GM21619 (cell line): ENCODE measurements around the gene SORCS2.

ENCODE experiments used
- ATAC-seq: cut with Tn5 transposase; IDR thresholded peaks from one replicate; pipeline ENCODE4 v1.9.1; 2021; ENCODE audit not compliant: unreplicated experiment

Gene SORCS2

DNA sequence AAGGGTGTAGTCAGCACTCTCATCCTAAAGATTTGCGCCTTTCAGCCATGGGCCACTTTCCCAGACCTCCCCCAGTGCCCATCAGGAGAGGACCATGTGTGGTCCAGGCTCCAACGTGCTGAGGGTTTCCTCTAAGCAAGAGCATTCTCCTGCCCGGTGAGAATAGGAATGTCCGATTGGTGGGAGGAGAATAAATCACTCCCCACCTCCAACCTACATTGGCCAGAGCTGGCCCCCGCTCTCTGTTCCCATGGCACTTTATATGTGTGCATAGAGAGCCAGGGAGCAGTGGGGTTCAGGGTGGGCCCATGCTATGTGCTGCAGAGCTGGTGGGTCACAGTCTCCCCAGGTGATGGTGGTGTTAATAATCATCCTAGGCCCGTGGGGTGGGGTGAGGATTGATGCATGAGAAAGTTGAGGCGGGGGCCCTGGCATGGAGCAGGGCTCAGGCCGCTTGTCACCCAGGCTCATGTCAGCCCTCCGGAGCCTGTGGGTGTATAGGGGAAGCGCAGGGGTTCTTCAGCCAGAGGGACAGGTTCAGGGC is 6.8 kb upstream of the SORCS2 start:
- no peak for ATAC-seq

DNA sequence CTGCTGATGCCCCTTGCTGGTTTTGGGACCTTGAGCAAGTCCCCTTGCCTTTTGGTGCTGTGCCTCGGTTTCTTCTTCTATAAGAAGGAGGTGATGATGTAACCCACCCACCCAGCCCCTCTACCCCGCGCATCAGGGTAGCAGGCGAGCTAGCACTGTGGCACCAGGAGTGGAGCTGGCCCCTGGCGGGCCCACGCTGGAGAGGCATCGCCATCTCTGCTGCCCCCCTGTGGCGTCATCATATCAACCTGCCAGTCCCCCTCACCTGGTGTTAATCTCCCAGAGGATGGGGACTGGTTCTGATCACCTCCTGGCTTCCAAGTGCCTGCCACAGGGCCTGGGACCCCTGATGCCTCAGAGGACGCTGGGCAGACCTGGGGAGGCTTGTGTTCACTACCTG is 6.3 kb upstream of the SORCS2 start:
- ATAC-seq: no peak

DNA sequence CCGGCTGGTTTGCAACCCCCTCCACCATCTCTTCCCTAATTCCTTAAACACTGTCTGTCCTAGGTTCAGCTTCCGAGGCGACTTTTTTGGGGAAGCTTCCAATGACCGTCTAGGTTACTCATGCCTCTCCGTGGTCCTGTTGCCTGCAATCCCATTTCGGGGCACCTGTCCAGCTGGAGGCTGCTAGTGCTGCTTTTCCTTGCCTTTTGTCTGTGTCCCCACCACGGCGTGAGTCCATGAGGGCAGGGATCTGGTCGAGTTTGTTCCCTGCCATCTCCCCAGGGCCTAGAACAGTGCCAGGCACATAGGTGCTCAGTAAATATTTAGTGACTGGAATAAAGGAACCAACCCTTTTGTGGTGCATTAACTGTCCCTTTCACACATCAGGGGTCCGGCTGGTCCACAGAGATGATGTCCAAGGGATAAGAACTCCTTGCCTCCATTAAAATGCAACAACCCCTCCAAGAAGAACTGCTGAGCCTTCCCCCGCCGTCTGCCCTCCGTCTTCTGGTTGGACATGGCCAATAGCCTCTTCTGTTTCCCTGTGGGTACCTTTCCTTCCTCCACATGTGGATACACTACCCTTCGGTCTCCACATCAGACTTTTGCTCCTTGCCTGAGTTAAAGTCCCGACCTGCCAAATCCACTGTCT is 5.7 kb upstream of the SORCS2 start:
- no peak for ATAC-seq

DNA sequence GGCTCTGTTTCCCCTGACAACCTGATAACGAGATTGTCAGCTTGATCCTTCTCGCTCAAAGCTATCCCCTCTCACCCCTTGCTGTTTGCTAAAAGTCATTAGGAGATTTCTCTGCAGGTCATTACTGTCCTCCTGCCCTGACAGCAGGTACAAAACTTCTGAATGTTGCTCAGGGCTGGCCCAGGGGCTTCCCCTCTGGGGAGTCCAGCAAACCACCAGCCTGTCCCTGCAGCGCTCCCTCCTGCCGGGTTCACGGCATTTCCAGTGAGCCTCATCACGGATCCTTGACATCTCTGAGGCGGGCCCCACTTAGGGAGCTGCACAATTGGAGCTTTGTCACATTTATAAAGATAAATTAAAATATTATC is 5.2 kb upstream of the SORCS2 start:
- ATAC-seq: no peak

DNA sequence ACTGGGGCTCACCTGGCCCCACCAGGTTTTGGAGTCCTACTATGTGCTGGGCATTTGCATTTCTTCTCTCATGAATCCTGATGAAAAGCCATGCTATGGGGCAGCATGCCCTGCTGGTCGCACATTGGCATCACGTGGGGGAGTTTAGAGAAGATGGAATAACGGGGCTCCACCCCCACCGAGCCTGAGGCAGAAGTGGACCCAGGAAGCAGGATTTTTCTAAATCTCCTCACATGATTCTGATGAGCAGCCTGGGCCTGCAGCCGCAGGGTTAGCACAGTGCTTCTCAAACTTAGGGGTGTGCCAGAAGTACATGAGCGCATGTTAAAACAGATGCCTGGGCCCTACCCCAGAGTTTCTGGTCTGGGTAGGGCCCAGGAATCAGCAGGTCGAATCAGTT is 4.6 kb upstream of the SORCS2 start:
- ATAC-seq: no peak

DNA sequence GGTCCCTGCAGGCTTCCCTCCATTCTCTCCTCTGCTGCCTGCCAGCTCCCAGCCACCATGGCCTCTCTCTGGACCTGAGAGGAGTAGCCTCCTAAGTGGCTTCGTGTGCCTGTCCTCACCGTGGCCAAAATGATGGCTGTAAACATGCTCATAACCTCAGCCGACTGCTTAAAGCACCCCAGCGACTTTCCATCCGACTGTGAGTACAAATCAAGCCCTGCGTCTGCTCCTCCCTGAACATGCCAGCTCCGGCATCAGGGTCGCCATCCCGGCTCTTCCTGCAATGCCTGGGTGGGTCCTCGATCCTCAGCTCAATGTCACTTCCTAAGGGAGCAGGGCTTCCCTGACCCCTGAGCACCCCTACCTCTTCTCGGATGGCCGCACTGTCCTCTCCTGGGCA is 3.3 kb upstream of the SORCS2 start:
- ATAC-seq: no peak

DNA sequence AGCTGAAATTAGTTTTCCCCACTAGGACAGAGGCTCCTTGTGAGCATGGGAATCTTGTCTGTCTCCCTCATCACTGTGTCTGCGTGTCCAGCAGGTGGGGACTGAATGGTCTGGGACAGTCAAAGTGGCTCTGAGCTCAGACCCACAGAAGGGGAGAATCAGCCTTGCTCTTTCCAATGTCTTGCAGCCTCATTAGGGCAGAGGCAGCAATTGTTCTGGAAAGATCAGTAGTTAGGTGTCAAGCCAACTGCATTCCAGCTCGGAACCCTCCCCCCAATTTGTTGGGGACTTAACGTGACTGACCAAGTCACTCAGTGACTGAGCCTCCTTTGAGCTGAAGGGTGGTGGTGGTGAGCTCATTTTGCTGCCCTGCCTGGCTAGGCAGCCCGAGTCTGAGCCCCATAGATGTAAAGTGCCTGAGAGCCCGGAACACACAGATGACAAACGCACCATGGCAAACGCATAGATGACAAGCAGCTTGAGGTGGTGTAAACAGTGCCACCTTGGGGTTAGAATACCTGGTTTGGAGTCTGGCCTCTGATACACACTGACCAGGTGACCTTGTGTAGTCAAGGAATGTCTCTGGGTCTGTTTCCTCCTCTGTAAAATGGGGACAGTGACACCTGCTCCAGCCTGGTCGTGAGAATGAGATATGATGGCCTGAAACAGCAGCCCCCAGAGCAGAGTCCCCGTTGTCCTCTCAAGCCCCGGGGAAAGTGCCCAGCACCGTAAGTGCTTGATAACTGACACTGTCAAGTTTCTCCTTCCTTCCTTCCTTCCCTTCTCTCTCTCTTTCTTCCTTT is 2.7 kb upstream of the SORCS2 start:
- no peak for ATAC-seq

DNA sequence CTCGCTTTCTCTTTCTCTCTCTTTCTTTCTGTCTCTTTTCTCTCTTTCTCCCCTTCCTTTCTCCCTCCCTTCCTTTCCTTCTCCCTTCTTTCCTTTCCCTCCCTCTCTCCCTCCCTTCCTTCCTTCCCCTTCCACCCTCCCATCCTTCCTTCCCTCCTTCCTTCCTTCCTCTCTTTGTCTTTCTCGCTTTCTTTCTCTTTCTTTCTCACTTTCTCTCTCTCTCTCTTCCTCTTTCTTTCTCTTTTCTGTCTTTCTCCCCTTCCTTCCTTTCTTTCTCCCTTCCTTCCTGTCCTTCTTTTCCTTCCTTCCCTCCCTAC is 2.1 kb upstream of the SORCS2 start:
- ATAC-seq: no peak

DNA sequence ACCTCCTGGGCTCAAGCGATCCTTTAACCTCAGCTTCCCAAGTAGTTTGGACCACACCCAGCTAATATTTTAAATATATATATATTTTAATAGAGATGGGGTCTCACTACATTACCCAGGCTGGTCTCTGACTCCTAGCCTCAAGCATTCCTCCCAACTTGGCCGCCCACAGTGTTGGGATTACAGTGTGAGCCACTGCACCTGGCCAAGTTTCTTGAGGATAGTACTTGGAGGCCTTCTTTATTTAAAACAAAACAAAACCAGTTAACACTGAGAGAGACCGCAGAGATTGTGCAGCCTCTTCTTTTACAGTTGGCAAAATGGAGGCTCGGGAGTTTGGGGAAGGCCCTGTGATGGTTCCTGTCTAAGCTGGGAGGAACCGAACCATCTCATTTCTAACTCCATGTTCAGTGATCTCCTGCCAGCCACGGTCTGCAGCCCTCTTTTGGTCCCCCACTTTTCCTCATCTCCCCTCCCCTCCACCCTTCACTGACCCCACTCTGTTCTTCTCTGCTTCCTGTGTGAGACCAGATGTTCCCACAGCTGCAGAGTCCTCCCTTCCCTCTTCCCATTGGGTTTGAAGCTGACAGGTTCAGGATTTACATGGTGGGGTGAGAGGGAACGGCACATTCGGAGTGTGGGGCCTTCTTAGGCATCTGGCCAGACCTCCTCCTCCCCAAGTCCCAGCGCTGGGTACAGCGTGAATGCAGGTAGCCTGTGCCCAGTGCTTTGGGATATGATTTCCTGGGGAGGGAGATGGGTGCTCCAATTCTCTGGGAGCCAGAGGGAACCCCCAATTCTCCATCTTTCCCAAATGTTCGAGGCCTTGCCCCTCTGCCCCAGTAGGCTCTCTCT is 1.4 kb upstream of the SORCS2 start:
- ATAC-seq: no peak

DNA sequence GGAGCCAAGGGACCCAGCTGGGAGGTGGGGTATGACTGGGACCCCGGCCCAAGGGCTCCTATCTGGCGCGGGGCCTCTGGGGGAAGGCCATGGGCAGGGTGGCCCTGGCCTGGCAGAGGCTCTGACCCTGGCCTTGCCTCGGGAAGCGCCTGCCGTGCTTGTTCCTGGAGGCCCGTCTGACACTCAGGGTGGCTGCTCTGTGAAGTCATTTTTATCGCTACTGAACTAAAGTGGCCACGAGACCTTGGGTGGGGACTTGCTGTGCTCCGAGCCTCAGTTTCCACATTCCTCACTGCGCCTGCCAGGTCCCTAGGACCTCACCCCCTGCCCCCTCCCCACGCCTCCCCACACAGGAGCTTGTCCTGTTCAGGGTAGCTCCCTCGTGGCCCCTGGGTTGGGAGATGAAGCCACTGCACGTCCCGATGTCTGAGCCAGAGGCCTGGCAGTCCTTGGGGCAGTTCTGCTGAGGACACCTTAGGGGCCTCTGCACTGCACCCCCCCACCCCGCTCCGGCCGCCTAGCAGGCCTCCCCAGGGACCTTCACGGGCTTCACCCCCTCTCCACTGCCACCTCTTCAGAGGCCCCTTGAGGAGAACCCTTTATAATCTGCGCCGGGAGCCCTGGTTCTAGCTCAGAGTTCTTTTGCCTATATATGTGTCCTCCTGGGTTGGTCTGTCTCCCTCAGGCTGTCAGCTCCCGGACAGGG is 639 bp upstream of the SORCS2 start:
- ATAC-seq: no peak

DNA sequence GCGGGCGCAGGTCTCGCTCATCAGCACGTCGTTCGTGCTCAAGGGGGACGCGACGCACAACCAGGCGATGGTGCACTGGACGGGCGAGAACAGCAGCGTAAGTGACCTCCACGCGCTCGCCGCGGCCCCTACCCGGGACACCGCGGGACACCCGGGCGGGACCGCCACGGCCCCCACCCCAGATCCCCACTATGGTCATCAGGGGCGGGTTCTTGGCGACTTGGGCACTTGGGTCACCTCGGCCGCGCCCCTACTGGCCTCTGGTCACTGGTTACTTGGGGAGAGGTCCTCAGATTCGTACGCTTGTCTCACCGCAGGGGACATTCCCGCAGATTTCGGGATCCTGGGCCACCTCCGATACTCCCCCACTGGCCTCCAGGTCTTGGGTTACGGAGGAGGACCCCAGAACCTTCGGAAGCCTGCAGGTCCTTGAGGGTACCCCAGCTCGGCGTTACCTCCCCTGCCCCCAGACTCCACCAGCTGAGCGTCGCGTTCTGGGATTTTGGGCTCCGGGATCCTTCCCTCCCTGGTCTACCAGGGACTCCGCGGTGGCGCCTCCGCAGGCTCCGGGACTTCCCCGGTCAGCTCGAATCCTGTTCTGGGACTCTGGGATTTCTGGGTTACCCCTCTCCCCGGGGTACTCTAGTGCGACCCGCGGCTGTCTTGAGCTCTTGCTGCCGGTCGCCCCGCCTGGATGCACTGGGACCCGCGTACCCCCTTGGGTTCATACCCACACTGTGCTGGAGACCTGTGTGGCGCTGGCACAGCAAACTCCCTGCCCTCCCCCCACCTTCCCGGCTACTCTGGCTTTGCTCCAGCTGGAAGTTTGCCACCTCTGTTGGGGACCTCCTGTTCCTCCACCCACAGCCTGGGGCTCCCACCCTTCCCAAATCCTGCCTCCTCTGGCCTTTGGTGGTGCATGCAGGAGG is 956 bp downstream of the SORCS2 start:
- no peak for ATAC-seq

DNA sequence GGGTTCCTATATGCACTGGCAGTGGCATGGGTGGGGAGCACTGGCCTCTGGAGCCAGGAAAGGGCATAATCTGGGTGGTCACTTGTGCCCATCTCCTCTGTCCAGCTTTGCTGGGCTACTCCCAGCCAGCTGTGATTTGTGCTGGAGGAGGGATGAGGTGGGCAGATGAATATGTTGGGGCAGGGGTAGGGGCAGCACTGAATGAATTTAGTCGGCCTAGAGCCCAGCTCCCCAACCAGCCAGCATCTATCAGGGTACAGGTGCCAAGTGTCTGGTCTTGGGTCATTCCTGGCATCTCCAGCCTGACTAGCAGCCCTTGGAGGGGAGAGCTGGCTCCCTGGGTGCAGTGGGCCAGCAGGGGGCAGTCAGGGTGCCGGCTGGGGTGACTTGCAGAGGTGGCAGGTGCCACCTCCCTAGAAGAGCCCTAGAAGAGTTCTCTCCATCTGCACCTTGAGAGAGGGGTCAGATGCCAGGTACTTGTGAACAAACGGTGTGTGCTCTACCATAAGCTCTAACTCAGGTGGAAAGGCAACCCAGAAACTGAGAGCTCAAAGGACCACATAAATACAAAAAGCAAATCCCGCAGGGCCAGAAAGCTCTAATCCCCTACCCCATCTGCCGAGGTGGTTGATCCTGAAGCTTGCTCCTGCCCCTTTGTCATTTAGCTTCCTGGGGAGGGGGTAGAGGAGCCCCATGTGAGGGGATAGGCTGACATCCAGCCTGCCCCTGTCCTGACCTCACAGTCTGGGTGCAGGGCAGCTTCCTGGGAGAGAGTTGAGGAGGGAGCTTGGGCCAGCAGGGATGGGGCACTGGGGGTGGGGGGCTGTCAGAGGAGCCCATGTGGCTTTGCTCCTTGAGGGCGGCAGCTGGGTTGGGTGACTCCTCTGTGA is 2.2 kb downstream of the SORCS2 start:
- ATAC-seq: no peak

DNA sequence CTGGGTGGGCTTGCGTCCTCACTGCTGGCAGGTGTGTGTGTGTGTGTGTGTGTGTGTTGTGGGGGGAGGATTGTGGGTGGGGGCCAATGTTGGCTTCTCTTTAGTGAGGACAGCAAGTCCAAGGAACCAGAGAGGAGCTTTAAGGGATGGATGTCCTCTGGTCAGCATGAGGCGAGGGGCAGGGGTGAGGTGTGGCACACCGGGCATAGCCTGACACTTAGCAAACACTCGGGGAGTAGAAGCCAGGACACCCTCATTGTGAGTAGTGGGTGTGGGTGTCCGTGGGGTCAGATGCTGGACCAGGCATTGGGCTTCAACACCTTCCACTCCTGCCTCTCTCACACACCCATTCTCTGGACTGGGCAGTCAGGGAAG is 2.8 kb downstream of the SORCS2 start:
- no peak for ATAC-seq

DNA sequence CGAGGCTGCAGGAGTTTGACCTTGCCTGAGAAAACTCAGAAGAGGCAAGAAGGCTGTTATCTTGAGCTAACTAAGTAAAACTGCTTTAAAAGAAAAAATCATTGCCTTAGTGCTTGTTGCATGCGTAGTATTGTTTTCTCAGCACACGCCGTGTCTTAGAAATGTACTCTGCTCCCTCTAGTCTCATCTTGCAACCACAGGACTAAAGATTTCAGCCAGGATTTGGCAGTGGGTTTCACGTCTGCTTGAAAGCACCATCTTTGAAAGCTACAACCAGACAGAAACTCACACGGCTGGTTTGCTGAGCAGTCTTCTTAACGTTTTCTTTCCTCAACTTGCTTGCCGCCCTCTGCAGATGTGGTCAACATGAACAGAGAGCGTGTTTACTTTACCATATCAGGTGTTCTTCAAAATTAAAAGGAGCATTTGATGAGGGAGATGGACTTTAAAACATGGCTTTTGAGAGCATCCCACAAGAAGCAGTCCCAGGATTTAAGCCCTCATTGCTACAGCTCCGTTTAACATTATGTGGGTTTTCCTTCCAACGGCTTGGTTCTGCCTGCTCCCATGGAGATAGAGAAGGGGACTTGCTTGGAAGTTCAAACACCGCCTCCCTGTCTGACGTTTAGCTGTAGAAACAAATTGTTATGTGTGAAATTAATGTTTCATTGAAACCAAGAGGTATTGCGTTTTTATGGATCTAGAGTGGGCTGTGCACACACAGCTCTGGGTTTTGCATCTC is 3.4 kb downstream of the SORCS2 start:
- ATAC-seq: no peak

DNA sequence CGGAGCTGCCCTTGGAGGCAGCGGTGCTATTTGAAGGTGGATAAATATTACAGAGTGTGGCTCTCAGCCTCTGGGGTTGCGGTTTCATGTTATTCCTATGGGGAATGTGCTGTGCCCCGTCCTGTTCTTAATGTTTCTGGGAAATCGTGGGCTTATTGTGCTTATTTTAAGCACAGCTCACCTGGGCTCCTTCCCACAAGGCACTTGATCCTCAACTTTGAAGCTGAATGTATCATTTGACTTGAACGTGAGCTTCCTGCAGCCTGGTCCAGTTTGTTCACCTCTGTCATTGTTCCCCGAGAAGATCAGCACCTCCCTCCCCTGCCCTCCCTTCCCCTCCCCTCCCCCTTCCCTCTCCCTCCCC is 3.9 kb downstream of the SORCS2 start:
- no peak for ATAC-seq

DNA sequence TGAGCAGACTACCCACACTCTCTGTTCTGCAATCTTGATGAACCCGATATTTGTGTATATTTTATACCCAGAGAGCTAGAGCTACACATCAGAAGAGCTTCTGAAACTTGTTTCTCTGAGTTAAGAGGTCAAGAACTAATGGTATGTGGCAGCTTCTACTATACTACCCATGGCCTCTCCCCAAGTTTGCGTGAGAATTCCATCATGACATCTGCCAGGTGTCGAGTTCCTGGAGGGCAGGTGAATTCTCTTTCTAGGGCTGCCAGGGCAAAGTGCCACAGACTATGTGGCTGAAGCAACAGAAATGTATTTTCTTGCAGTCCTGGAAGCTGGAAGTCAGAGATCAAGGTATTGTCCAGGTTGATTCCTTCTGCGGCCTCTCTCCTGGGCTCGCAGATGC is 4.4 kb downstream of the SORCS2 start:
- no peak for ATAC-seq

DNA sequence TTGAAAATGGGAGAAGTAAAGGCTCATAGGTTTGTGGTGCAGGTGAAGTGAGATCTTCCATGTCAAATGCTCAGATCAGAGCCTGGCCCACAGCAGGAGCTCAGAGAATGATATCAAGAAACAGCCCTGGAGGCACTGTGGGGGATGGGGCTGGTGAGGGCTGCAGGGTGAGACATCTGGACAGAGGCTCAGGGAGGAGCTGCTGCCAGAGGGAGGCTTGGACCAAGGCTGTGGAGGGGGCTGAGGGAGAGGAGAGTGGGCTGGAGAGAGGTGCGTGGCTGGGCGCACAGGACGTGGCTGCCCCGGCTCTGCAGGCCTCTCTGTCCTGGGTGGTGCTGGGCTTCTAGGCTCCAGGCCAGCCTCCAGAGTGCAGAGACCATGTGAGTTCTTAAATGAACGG is 5.6 kb downstream of the SORCS2 start:
- ATAC-seq: no peak

DNA sequence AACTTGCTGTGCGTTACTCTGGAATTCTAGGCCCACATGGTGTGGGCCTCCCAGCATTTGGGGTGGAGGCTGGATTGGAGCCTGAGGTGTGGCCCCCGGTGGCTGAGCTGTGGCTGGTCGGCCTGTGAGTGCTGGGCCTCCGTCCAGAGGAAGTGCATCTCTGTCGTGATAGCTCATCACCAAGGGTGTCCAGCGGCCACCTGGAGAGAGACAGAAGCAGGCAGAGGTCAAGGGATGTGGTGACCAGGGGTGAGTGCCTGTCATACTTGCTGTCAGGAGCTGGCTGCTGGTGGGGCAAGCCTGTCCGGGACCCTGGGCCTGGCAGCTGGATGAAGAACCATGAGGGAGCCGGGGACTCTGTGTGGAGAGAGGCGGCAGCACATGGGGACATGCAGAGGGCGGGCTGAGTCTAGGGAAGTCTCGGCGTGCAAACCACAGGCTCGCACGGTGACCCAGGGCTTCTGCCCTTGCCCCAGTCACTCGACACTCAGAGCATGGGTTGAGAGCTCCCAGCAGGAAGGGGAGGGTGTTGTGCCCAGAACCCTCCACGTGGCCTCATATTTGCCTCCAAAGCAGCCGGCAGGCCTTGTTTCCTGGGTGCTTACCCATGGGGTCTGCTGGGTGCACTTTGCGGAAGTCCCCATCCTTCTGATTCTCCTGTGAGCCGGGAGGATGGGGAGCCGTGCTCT is 6.2 kb downstream of the SORCS2 start:
- ATAC-seq: no peak
